GM13977 (cell line): ENCODE results near the gene MAPT.

Experiments
- DNase-seq: peaks from one replicate; pipeline ENCODE4 v3.0.0; 2012; ENCODE audit warnings: low spot score
- in situ Hi-C: fragments of 300-500 bp; cut with MboI; formaldehyde crosslinking; loops from one replicate; pipeline ENCODE4 v1.12.0; 2022; ENCODE audit warnings: low sequenced_read_pairs, low pct_unique_long_range_greater_than_20kb, mixed read lengths, inconsistent platforms; ENCODE audit not compliant: unreplicated experiment
- TF ChIP-seq, protein P1 (sequence below): IDR thresholded peaks from 2 replicates; pipeline ENCODE4 v1.5.1; 2012; ENCODE audit warnings: mild to moderate bottlenecking, control low read depth; ENCODE audit not compliant: insufficient read depth; ENCODE audit errors: extremely low read depth, missing control alignments

The MAPT gene

DNA sequence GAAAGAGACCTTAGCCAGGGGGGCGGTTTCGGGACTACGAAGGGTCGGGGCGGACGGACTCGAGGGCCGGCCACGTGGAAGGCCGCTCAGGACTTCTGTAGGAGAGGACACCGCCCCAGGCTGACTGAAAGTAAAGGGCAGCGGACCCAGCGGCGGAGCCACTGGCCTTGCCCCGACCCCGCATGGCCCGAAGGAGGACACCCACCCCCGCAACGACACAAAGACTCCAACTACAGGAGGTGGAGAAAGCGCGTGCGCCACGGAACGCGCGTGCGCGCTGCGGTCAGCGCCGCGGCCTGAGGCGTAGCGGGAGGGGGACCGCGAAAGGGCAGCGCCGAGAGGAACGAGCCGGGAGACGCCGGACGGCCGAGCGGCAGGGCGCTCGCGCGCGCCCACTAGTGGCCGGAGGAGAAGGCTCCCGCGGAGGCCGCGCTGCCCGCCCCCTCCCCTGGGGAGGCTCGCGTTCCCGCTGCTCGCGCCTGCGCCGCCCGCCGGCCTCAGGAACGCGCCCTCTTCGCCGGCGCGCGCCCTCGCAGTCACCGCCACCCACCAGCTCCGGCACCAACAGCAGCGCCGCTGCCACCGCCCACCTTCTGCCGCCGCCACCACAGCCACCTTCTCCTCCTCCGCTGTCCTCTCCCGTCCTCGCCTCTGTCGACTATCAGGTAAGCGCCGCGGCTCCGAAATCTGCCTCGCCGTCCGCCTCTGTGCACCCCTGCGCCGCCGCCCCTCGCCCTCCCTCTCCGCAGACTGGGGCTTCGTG lies at the start of gene MAPT:
Gene MAPT (plus strand): TSS at position 533 of the 763 bp plus-strand sequence. CDS start 67,784 bp downstream, outside the sequence.
- TF ChIP-seq, protein P1, sequence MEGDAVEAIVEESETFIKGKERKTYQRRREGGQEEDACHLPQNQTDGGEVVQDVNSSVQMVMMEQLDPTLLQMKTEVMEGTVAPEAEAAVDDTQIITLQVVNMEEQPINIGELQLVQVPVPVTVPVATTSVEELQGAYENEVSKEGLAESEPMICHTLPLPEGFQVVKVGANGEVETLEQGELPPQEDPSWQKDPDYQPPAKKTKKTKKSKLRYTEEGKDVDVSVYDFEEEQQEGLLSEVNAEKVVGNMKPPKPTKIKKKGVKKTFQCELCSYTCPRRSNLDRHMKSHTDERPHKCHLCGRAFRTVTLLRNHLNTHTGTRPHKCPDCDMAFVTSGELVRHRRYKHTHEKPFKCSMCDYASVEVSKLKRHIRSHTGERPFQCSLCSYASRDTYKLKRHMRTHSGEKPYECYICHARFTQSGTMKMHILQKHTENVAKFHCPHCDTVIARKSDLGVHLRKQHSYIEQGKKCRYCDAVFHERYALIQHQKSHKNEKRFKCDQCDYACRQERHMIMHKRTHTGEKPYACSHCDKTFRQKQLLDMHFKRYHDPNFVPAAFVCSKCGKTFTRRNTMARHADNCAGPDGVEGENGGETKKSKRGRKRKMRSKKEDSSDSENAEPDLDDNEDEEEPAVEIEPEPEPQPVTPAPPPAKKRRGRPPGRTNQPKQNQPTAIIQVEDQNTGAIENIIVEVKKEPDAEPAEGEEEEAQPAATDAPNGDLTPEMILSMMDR, result peak; percentile 89
- DNase-seq, result peak; percentile 98
- in situ Hi-C loops, result no loop called here

DNA sequence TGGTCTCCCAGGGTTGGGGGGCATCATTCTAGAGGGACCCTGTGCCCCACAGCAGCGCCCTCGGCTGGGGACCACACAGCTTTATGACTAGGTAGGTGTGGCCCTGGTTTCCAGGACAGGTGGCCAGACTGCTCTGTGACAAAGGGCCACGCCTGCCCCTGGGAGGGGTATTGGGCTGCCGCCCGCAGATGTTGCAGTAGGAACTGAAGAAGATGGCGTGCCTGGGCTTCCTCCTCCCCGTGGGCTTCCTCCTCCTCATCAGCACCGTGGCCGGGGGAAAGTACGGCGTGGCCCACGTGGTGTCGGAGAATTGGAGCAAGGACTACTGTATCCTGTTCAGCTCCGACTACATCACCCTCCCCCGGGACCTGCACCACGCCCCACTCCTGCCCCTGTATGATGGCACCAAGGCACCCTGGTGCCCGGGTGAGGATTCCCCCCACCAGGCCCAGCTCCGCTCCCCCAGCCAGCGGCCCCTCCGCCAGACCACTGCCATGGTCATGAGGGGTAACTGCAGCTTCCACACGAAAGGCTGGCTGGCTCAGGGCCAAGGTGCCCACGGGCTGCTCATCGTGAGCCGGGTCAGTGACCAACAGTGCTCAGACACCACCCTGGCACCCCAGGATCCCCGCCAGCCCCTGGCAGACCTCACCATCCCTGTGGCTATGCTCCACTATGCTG lies 49.5 kb upstream of the MAPT start, which contains the start of gene SPPL2C:
Gene SPPL2C (plus strand): TSS at position 187 of the 681 bp plus-strand sequence. CDS start 26 bp downstream, at position 213.
- TF ChIP-seq, protein P1, result no peak
- no peak for DNase-seq
- in situ Hi-C loops, result no loop called here

DNA sequence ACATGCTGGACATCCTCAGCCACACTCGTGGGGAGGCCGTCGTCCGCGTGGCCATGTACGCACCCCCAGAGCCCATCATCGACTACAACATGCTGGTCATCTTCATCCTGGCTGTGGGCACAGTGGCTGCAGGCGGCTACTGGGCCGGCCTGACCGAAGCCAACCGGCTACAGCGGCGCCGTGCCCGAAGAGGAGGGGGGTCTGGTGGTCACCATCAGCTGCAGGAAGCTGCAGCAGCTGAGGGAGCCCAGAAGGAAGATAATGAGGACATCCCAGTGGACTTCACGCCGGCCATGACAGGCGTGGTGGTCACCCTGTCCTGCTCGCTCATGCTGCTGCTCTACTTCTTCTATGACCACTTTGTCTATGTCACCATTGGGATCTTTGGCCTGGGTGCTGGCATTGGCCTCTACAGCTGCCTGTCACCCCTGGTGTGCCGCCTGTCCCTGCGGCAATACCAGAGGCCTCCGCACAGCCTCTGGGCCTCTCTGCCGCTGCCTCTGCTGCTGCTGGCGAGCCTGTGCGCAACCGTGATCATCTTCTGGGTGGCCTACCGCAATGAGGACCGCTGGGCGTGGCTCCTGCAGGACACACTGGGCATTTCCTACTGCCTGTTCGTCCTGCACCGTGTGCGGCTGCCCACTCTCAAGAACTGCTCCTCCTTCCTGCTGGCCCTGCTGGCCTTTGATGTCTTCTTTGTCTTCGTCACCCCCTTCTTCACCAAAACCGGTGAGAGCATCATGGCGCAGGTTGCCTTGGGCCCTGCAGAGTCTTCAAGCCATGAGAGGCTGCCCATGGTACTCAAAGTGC lies 48.8 kb upstream of the MAPT start:
- in situ Hi-C loops, result no loop called here

GRCh38 chr17:45846223-45846622 lies 48.1 kb upstream of the MAPT start:
- no peak for DNase-seq
- in situ Hi-C loops, result no loop called here

More for the DNA sequence above, 48.8 kb upstream of the MAPT start:
- DNase-seq, result no peak
- TF ChIP-seq, protein P1, result no peak

GRCh38 chr17:45846646-45847045 lies 47.7 kb upstream of the MAPT start:
- no peak for DNase-seq
- in situ Hi-C loops, result no loop called here
- TF ChIP-seq, protein P1, result no peak

More at GRCh38 chr17:45846223-45846622, 48.1 kb upstream of the MAPT start:
- TF ChIP-seq, protein P1, result no peak

GRCh38 chr17:45847101-45847500 lies 47.3 kb upstream of the MAPT start:
- TF ChIP-seq, protein P1, result no peak
- in situ Hi-C loops, result no loop called here
- DNase-seq, result no peak
